ENCODE data around the gene CACNA1C. TPM values are rescaled to one million over a fixed set of nuclear protein-coding genes. Genes with fewer than 3 reads are reported as not detected.

Gene CACNA1C
- polyA plus RNA-seq, 1 of the 3 experiments (the other 2 are of a cell fraction) = 1.5 TPM

DNA sequence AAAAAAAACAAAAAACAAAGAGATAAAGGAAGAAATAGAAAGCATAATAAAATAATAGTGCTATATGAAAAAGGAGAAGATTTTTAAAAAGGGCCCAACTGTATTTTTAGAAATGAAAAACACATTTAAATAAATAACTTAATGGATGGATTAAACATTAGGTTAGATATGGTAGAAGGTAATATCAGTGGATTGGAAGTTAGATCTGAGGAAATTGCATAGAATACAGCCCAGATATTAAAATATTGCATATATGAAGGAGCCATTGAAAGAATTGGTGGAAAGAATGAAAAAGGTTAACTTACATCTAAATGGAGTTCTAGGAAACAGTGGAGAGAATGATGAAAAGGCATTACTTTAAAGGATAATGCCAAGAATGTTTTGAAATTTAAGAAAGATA lies 27.8 kb downstream of the CACNA1C start:
- no peak overlapping the region for H2AFZ ChIP-seq (ENCODE audit: low read depth)
- no peaks in the 10 kb centered on the region for H3K27me3 ChIP-seq (ENCODE audit: insufficient read depth)
- peaks cover 4% of the 10 kb centered on the region for H3F3A ChIP-seq (replicated peaks; ENCODE audit: insufficient read depth)
- H3K27ac ChIP-seq (ENCODE audit: low read depth in 2 of 2, low read length in 1 of 2) = no peak overlapping the region
- H3K36me3 ChIP-seq (replicated peaks in 1 of 2; ENCODE audit: control insufficient read depth in 1 of 2, insufficient read depth in 2 of 2, low read length in 1 of 2) = no peaks in the 10 kb centered on the region
- no peaks in the 10 kb centered on the region for H3K9me3 ChIP-seq
- H4K20me1 ChIP-seq (ENCODE audit: insufficient read depth) = 0 out of 2 replicates have a peak, but pooled peaks cover 5% of the 10 kb centered on the region
- ChIA-PET CTCF (no interaction called here), POLR2A (no interaction called here)
- H3K4me1 ChIP-seq (ENCODE audit: control insufficient read depth in 1 of 2, insufficient read depth in 2 of 2, low read depth in 1 of 2, low read length in 1 of 2) = peaks cover 6 to 13% of the 10 kb centered on the region in 2 experiments; a peak in 1 of 4 replicates
- no peaks in the 10 kb centered on the region for H3K79me2 ChIP-seq (ENCODE audit: insufficient read depth)
- H3K4me3 ChIP-seq (ENCODE audit: low read depth in 2 of 2, low read length in 1 of 2) = no peak overlapping the region
- no peaks in the 10 kb centered on the region for H3K9me2 ChIP-seq
- TF ChIP-seq, protein P1, sequence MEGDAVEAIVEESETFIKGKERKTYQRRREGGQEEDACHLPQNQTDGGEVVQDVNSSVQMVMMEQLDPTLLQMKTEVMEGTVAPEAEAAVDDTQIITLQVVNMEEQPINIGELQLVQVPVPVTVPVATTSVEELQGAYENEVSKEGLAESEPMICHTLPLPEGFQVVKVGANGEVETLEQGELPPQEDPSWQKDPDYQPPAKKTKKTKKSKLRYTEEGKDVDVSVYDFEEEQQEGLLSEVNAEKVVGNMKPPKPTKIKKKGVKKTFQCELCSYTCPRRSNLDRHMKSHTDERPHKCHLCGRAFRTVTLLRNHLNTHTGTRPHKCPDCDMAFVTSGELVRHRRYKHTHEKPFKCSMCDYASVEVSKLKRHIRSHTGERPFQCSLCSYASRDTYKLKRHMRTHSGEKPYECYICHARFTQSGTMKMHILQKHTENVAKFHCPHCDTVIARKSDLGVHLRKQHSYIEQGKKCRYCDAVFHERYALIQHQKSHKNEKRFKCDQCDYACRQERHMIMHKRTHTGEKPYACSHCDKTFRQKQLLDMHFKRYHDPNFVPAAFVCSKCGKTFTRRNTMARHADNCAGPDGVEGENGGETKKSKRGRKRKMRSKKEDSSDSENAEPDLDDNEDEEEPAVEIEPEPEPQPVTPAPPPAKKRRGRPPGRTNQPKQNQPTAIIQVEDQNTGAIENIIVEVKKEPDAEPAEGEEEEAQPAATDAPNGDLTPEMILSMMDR (IDR thresholded peaks at IDR 0.05) = no peak
- TF ChIP-seq EP300 (IDR thresholded peaks at IDR 0.05; ENCODE audit: borderline replicate concordance in 1 of 2, low read depth in 1 of 2, low read length in 1 of 2) = no peak
- no peak for TF ChIP-seq RFX5 (IDR thresholded peaks at IDR 0.05; ENCODE audit: low read length)
- H3K9ac ChIP-seq = no peak overlapping the region
- DNase-seq = no peak
- H3K4me2 ChIP-seq = no peak overlapping the region

DNA sequence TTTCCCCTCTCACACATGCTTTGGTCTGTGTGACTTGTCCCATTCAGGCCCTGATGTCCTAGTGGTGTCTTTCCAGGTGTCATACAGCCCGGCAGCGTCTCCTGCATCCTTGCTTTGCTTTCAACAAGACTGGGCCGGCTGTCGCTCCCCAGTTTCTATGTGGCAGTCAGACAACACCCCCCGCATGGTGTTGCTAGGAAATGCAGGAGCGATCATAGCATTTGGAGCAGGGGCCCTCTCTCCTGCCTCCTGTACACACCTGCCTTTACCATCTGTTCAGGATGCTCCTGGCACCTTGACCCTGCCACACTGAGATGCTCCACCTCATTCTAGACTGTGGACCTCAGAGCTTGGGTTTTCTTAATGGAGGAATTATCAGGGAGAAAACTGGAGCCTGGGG lies 29.5 kb downstream of the CACNA1C start:
- 73% methylated on average over 6 of the region's 6 CpGs for WGBS (ENCODE audit: low lambda C conversion rate)
- CTCF ChIA-PET = no interaction called here
- H3K4me2 ChIP-seq = no peak overlapping the region

More for the DNA sequence above, 29.5 kb downstream of the CACNA1C start:
- no peaks in the 10 kb centered on the region for H3K9me2 ChIP-seq
- peaks cover 3 to 6% of the 10 kb centered on the region in 2 experiments; a peak in 1 of 4 replicates for H3K4me1 ChIP-seq (ENCODE audit: control insufficient read depth in 1 of 2, insufficient read depth in 2 of 2, low read depth in 1 of 2, low read length in 1 of 2)
- H3K27me3 ChIP-seq (ENCODE audit: insufficient read depth) = no peaks in the 10 kb centered on the region
- TF ChIP-seq, protein P2, sequence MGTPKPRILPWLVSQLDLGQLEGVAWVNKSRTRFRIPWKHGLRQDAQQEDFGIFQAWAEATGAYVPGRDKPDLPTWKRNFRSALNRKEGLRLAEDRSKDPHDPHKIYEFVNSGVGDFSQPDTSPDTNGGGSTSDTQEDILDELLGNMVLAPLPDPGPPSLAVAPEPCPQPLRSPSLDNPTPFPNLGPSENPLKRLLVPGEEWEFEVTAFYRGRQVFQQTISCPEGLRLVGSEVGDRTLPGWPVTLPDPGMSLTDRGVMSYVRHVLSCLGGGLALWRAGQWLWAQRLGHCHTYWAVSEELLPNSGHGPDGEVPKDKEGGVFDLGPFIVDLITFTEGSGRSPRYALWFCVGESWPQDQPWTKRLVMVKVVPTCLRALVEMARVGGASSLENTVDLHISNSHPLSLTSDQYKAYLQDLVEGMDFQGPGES (IDR thresholded peaks at IDR 0.05; ENCODE audit: low read depth, low read length) = no peak
- TF ChIP-seq CHD2 (IDR thresholded peaks at IDR 0.05; ENCODE audit: low read length, partially characterized antibody) (no peak), EZH2phosphoT487 (IDR thresholded peaks at IDR 0.05; ENCODE audit: borderline replicate concordance, low read depth) (no peak), ELF1 (IDR thresholded peaks at IDR 0.05) (no peak), GABPA (IDR thresholded peaks at IDR 0.05; ENCODE audit: low read depth) (no peak), SIN3A (IDR thresholded peaks at IDR 0.05; ENCODE audit: borderline replicate concordance, low read depth, low read length) (no peak), JUND (IDR thresholded peaks at IDR 0.05) (no peak), SMC3 (IDR thresholded peaks at IDR 0.05; ENCODE audit: low read depth, low read length) (no peak), FOXJ3 (CRISPR knock-in tag; IDR thresholded peaks at IDR 0.05) (no peak), FOSL2 (IDR thresholded peaks at IDR 0.05; ENCODE audit: borderline replicate concordance, low read depth) (no peak), RAD21 (IDR thresholded peaks at IDR 0.05; ENCODE audit: low read length) (no peak), NRF1 (IDR thresholded peaks at IDR 0.05; ENCODE audit: low read depth, low read length) (no peak), GATA2 (CRISPR knock-in tag; IDR thresholded peaks at IDR 0.05) (no peak), MXI1 (IDR thresholded peaks at IDR 0.05; ENCODE audit: low read depth, low read length) (no peak), RFX5 (IDR thresholded peaks at IDR 0.05; ENCODE audit: low read length) (no peak), RCOR1 (IDR thresholded peaks at IDR 0.05; ENCODE audit: low read length) (no peak), NFIC (IDR thresholded peaks at IDR 0.05; ENCODE audit: borderline replicate concordance) (no peak)
- TF ChIP-seq, protein P3, sequence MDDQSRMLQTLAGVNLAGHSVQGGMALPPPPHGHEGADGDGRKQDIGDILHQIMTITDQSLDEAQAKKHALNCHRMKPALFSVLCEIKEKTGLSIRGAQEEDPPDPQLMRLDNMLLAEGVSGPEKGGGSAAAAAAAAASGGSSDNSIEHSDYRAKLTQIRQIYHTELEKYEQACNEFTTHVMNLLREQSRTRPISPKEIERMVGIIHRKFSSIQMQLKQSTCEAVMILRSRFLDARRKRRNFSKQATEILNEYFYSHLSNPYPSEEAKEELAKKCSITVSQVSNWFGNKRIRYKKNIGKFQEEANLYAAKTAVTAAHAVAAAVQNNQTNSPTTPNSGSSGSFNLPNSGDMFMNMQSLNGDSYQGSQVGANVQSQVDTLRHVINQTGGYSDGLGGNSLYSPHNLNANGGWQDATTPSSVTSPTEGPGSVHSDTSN (IDR thresholded peaks at IDR 0.05) = no peak
- TF ChIP-seq, protein P4, sequence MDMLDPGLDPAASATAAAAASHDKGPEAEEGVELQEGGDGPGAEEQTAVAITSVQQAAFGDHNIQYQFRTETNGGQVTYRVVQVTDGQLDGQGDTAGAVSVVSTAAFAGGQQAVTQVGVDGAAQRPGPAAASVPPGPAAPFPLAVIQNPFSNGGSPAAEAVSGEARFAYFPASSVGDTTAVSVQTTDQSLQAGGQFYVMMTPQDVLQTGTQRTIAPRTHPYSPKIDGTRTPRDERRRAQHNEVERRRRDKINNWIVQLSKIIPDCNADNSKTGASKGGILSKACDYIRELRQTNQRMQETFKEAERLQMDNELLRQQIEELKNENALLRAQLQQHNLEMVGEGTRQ (IDR thresholded peaks at IDR 0.05; ENCODE audit: borderline replicate concordance, low read depth, low read length) = no peak
- TF ChIP-seq, protein P5, sequence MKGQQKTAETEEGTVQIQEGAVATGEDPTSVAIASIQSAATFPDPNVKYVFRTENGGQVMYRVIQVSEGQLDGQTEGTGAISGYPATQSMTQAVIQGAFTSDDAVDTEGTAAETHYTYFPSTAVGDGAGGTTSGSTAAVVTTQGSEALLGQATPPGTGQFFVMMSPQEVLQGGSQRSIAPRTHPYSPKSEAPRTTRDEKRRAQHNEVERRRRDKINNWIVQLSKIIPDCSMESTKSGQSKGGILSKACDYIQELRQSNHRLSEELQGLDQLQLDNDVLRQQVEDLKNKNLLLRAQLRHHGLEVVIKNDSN (IDR thresholded peaks at IDR 0.05; ENCODE audit: borderline replicate concordance, low read depth) = no peak
- no peak overlapping the region for H3K9ac ChIP-seq
- no peak overlapping the region for H3K4me3 ChIP-seq (ENCODE audit: low read depth in 2 of 2, low read length in 1 of 2)
- H3K79me2 ChIP-seq (ENCODE audit: insufficient read depth) = no peaks in the 10 kb centered on the region
- POLR2A ChIA-PET = no interaction called here
- no peak overlapping the region for H3K27ac ChIP-seq (ENCODE audit: low read depth in 2 of 2, low read length in 1 of 2)
- H3K36me3 ChIP-seq (replicated peaks in 1 of 2; ENCODE audit: control insufficient read depth in 1 of 2, insufficient read depth in 2 of 2, low read length in 1 of 2) = no peaks in the 10 kb centered on the region
- DNase-seq = no peak
- peaks cover 4% of the 10 kb centered on the region for H3F3A ChIP-seq (replicated peaks; ENCODE audit: insufficient read depth)
- H4K20me1 ChIP-seq (ENCODE audit: insufficient read depth) = 0 out of 2 replicates have a peak, but pooled peaks cover 5% of the 10 kb centered on the region
- no peak overlapping the region for H2AFZ ChIP-seq (ENCODE audit: low read depth)
- H3K9me3 ChIP-seq = no peaks in the 10 kb centered on the region
